Omental fat pad (tissue), 4 donors: Measurements from ENCODE around the gene MYL12A. TPM values are rescaled to one million over a fixed set of nuclear protein-coding genes. Genes with fewer than 3 reads are reported as not detected.

Experiments
- ATAC-seq: fragments of 150-250 bp; one replicate; pipeline ENCODE4 v1.9.1; 2016; ENCODE audit warnings: mild to moderate bottlenecking, moderate library complexity; ENCODE audit not compliant: low FRiP score
- DNase-seq: peaks from one replicate; pipeline ENCODE4 v3.0.0-alpha.2; 2019; ENCODE audit warnings: low spot score
- total RNA-seq, 4 donors: library from RNA; depleted of rRNA; stranded (reverse); fragments of >200 nt; gene quantifications; one replicate each; pipeline ENCODE4 v1.1.0, GENCODE V29; 2016
- TF ChIP-seq, protein P1 (sequence below), 3 donors: fragments of 450-650 bp; IDR thresholded peaks; one replicate each; pipeline ENCODE4 v1.5.1; 2016 to 2017; ENCODE audit warnings: antibody characterized with exemption in 3 of 3, mild to moderate bottlenecking in 3 of 3, moderate library complexity in 2 of 3

MYL12A gene
- total RNA-seq, 4 donors from 2014 or later = 393 to 814 (median 535) TPM

DNA sequence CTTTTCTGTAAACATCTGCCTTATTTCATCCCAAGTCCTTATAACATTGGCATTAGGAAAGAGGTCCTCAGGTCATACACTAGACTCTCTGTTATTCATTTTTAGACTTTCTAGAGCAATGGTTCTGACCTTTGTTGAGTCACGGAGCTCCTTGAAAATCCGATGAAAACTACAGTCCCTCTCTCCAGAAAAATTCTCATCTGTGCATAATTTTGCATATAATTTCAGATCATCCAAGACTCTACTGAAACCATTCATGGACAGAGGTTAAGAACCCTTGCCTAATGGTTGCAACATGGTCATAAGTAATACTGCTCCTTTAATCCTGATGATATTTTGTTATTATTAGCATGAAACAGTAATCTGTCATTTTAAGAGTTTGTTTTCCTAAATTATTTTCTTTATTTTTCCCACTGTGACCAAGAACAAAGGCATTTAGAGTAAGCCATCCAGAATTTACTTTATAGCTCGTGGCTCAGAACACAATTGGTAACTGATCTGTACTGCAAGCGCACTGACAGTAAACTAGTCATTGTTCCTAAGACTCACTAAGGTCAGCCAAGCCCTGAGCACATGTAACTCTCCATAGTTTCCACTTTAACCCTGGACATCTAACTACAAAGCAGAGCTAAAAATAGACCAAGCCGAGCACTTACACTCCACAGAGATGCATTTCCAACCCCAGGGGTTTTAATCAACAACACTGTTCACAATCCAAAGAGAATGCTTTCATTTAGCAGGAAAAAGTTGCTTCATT, 36.2 kb upstream of the MYL12A start:
- DNase-seq = no peak
- no peak for ATAC-seq
- TF ChIP-seq, protein P1, sequence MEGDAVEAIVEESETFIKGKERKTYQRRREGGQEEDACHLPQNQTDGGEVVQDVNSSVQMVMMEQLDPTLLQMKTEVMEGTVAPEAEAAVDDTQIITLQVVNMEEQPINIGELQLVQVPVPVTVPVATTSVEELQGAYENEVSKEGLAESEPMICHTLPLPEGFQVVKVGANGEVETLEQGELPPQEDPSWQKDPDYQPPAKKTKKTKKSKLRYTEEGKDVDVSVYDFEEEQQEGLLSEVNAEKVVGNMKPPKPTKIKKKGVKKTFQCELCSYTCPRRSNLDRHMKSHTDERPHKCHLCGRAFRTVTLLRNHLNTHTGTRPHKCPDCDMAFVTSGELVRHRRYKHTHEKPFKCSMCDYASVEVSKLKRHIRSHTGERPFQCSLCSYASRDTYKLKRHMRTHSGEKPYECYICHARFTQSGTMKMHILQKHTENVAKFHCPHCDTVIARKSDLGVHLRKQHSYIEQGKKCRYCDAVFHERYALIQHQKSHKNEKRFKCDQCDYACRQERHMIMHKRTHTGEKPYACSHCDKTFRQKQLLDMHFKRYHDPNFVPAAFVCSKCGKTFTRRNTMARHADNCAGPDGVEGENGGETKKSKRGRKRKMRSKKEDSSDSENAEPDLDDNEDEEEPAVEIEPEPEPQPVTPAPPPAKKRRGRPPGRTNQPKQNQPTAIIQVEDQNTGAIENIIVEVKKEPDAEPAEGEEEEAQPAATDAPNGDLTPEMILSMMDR (IDR thresholded peaks at IDR 0.05) = no peak

DNA sequence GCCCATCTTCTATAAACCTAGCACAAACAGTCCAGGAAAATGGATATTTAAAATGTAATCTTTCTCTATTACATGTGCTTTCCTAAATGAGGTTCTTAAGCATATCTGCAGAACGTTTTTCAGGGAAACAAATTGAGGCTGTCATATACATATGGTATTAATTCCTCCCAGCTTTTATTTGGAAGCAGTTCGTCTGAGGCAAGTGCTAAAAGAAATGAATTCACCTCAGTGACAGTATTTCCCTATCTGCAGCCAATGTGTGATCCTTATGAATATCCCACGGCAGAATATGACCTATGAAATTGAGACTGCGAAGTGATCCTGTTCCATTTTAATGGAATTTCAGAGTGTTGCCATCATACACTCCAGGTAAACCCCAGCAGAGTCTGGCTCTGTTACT, 34.9 kb upstream of the MYL12A start:
- TF ChIP-seq, protein P1 (IDR thresholded peaks at IDR 0.05) = no peak
- ATAC-seq (no peak), DNase-seq (no peak)

- DNase-seq (no peak), ATAC-seq (no peak)
- TF ChIP-seq, protein P1 (IDR thresholded peaks at IDR 0.05) = no peak
Observed at GRCh38 chr18:3213300-3214059, 34.1 kb upstream of the MYL12A start.

GRCh38 chr18:3214855-3215637, 32.6 kb upstream of the MYL12A start:
- DNase-seq (no peak), ATAC-seq (no peak)
- TF ChIP-seq, protein P1 (IDR thresholded peaks at IDR 0.05) = no peak

- TF ChIP-seq, protein P1 (IDR thresholded peaks at IDR 0.05) = no peak
- DNase-seq (no peak), ATAC-seq (no peak)
Observed at GRCh38 chr18:3216987-3217386, 30.6 kb upstream of the MYL12A start.

- TF ChIP-seq, protein P1 (IDR thresholded peaks at IDR 0.05) = no peak
- no peak for DNase-seq
- no peak for ATAC-seq
Observed at GRCh38 chr18:3217948-3218647, 29.5 kb upstream of the MYL12A start.
